Activated CD4-positive, alpha-beta T cell treated with anti-CD3 and anti-CD28 coated beads, Interleukin-2, amount 50 U/mL, for 24 hours (primary cell): Measurements from ENCODE around the gene LRTM2.

ENCODE experiments used
- DNase-seq, 2 donors: peaks; one replicate each; pipeline ENCODE4 v3.0.0-alpha.2; 2020; ENCODE audit warnings: low read depth in 1 of 2, low spot score in 1 of 2

The LRTM2 gene

GRCh38 chr12:1842183-1842904 lies 22.0 kb downstream of the LRTM2 start:
- no peak for DNase-seq

- DNase-seq, result no peak
Measured at GRCh38 chr12:1842905-1843640, 22.7 kb downstream of the LRTM2 start.

GRCh38 chr12:1843641-1844005 lies 23.3 kb downstream of the LRTM2 start:
- DNase-seq, result no peak

- DNase-seq, result no peak
Measured at GRCh38 chr12:1844223-1844622, 23.9 kb downstream of the LRTM2 start.

GRCh38 chr12:1844661-1845409 lies 24.5 kb downstream of the LRTM2 start:
- no peak for DNase-seq

- DNase-seq, result no peak
Measured at GRCh38 chr12:1845427-1845826, 25.1 kb downstream of the LRTM2 start.

GRCh38 chr12:1845886-1846285 lies 25.5 kb downstream of the LRTM2 start:
- DNase-seq, result no peak

GRCh38 chr12:1846421-1847405 lies 26.3 kb downstream of the LRTM2 start:
- no peak for DNase-seq

GRCh38 chr12:1847411-1847810 lies 27.0 kb downstream of the LRTM2 start:
- DNase-seq, result no peak

GRCh38 chr12:1848146-1848545 lies 27.8 kb downstream of the LRTM2 start:
- DNase-seq, result no peak

- no peak for DNase-seq
Measured at GRCh38 chr12:1848745-1849144, 28.4 kb downstream of the LRTM2 start.

GRCh38 chr12:1851151-1851701 lies 30.9 kb downstream of the LRTM2 start:
- DNase-seq, result no peak

- no peak for DNase-seq
Measured at GRCh38 chr12:1852076-1852475, 31.7 kb downstream of the LRTM2 start.

- no peak for DNase-seq
Measured at GRCh38 chr12:1853716-1854115, 33.4 kb downstream of the LRTM2 start.

GRCh38 chr12:1855241-1855640 lies 34.9 kb downstream of the LRTM2 start:
- DNase-seq, result no peak

- DNase-seq, result no peak
Measured at GRCh38 chr12:1857086-1857485, 36.7 kb downstream of the LRTM2 start.

- no peak for DNase-seq
Measured at GRCh38 chr12:1857821-1858220, 37.5 kb downstream of the LRTM2 start.

GRCh38 chr12:1858456-1858855 lies 38.1 kb downstream of the LRTM2 start:
- DNase-seq, result no peak

- no peak for DNase-seq
Measured at GRCh38 chr12:1859643-1860042, 39.3 kb downstream of the LRTM2 start.

GRCh38 chr12:1862973-1863372 lies 42.6 kb downstream of the LRTM2 start:
- DNase-seq, result no peak

GRCh38 chr12:1863823-1864222 lies 43.5 kb downstream of the LRTM2 start:
- no peak for DNase-seq
